Smooth muscle cell of the coronary artery (primary cell): Measurements from ENCODE around the gene TALDO1. TPM values are rescaled to one million over a fixed set of nuclear protein-coding genes. Genes with fewer than 3 reads are reported as not detected.

Experiments used
- total RNA-seq: library from RNA; depleted of rRNA; stranded (reverse); fragments of >200 nt; gene quantifications from 2 replicates; pipeline ENCODE4 v1.2.3, GENCODE V29; 2014; ENCODE audit warnings: low replicate concordance

TALDO1 gene
- 69.4 and 177 TPM in 2 replicates for total RNA-seq

GRCh38 chr11:747158-748006, at the start of gene TALDO1:
TALDO1 (plus strand) TSS chr11:747464; CDS start chr11:747482, 18 bp downstream.

GRCh38 chr11:705646-706438, 41.4 kb upstream of the TALDO1 start, which contains the start of gene EPS8L2:
EPS8L2 (plus strand) TSS chr11:706231; CDS start chr11:709408, 3,177 bp downstream.

GRCh38 chr11:777288-778255, 30.3 kb downstream of the TALDO1 start, which contains the start of gene GATD1:
GATD1 (minus strand) TSS chr11:777487; CDS start chr11:777462, 25 bp downstream.

GRCh38 chr11:789943-790342, 42.7 kb downstream of the TALDO1 start, which contains the start of gene CEND1:
CEND1 (minus strand) TSS chr11:790090; CDS start chr11:788576, 1,514 bp downstream.

GRCh38 chr11:798093-798713, 50.9 kb downstream of the TALDO1 start, which contains the start of gene SLC25A22:
SLC25A22 (minus strand) TSS chr11:798281; CDS start chr11:795006, 3,275 bp downstream.

GRCh38 chr11:809287-810039, 62.2 kb downstream of the TALDO1 start, which contains the start of gene RPLP2:
RPLP2 (plus strand) TSS chr11:809967; CDS start chr11:810235, 268 bp downstream.

Other genes with a start within 250 kb of the TALDO1 start
- gene RNH1, start 240.2 kb upstream of the TALDO1 start, total RNA-seq = 372 and 844 TPM in 2 replicates
- gene HRAS, start 211.9 kb upstream of the TALDO1 start, total RNA-seq = 84.7 and 112 TPM in 2 replicates
- gene LRRC56, start 209.9 kb upstream of the TALDO1 start, total RNA-seq = 0.23 TPM in 2 replicates
- 0.45 TPM in 1 of 2 replicates, not detected in the other for gene LMNTD2, start 186.7 kb upstream of the TALDO1 start, total RNA-seq
- gene RASSF7, start 186.5 kb upstream of the TALDO1 start, total RNA-seq = 1.4 and 8.6 TPM in 2 replicates
- 16.6 and 19.2 TPM in 2 replicates for gene PHRF1, start 171.0 kb upstream of the TALDO1 start, total RNA-seq
- gene IRF7, start 131.5 kb upstream of the TALDO1 start, total RNA-seq = 3.7 and 7.7 TPM in 2 replicates
- not detected in 2 replicates for gene CDHR5, start 122.5 kb upstream of the TALDO1 start, total RNA-seq
- gene SCT, start 120.3 kb upstream of the TALDO1 start, total RNA-seq = not detected in 2 replicates
- gene DRD4, start 110.2 kb upstream of the TALDO1 start, total RNA-seq = not detected in 2 replicates
- 29.6 and 31.8 TPM in 2 replicates for gene DEAF1, start 52.2 kb upstream of the TALDO1 start, total RNA-seq
- 2.9 and 5.7 TPM in 2 replicates for gene TMEM80, start 51.6 kb upstream of the TALDO1 start, total RNA-seq
- gene EPS8L2, start 41.2 kb upstream of the TALDO1 start, total RNA-seq = 44.3 and 83.2 TPM in 2 replicates
- gene GATD1, start 30.0 kb downstream of the TALDO1 start, total RNA-seq = 17.4 and 20.2 TPM in 2 replicates
- gene CEND1, start 42.6 kb downstream of the TALDO1 start, total RNA-seq = 0.23 TPM in 1 of 2 replicates, not detected in the other
- gene SLC25A22, start 50.8 kb downstream of the TALDO1 start, total RNA-seq = 5.1 and 21.5 TPM in 2 replicates
- 3.4 and 4.0 TPM in 2 replicates for gene PIDD1, start 57.8 kb downstream of the TALDO1 start, total RNA-seq
- 397 and 872 TPM in 2 replicates for gene RPLP2, start 62.5 kb downstream of the TALDO1 start, total RNA-seq
- 17.1 and 21.4 TPM in 2 replicates for gene PNPLA2, start 71.5 kb downstream of the TALDO1 start, total RNA-seq
- 0.45 and 0.70 TPM in 2 replicates for gene CRACR2B, start 80.5 kb downstream of the TALDO1 start, total RNA-seq
- gene CD151, start 85.5 kb downstream of the TALDO1 start, total RNA-seq = 669 and 785 TPM in 2 replicates
- 262 and 474 TPM in 2 replicates for gene POLR2L, start 95.1 kb downstream of the TALDO1 start, total RNA-seq
- gene TSPAN4, start 95.4 kb downstream of the TALDO1 start, total RNA-seq = 102 and 297 TPM in 2 replicates
- gene CHID1, start 163.3 kb downstream of the TALDO1 start, total RNA-seq = 44.0 and 50.9 TPM in 2 replicates
- 19.6 and 28.2 TPM in 2 replicates for gene AP2A2, start 178.4 kb downstream of the TALDO1 start, total RNA-seq